Measurements from ENCODE around the gene ARHGAP11A.

Gene ARHGAP11A

GRCh38 chr15:32669896-32670611 is 54.8 kb downstream of the ARHGAP11A start:
- Histone ChIP-seq H3K4me3 (ENCODE audit: insufficient read depth, low read depth, low read length) (no peak overlapping the region), H3K36me3 (ENCODE audit: control insufficient read depth, insufficient read depth, low read length) (no peaks in the 10 kb centered on the region), H3K9me3 (ENCODE audit: control insufficient read depth, low read length) (no peaks in the 10 kb centered on the region), H3K27me3 (ENCODE audit: control insufficient read depth, insufficient read depth, low read length, poor library complexity, severe bottlenecking) (no peaks in the 10 kb centered on the region), H3K27ac (ENCODE audit: insufficient read depth, low read depth, low read length, poor library complexity, severe bottlenecking) (no peak overlapping the region), H3K4me1 (ENCODE audit: control insufficient read depth, insufficient read depth, low read length) (peaks cover 7% of the 10 kb centered on the region)
- WGBS, 2 experiments, result 62 to 72% methylated on average over 5 of the region's 5 CpGs

GRCh38 chr15:32670623-32671022 is 55.3 kb downstream of the ARHGAP11A start:
- H3K27ac ChIP-seq (ENCODE audit: insufficient read depth, low read depth, low read length, poor library complexity, severe bottlenecking), result no peak overlapping the region
- H3K27me3 ChIP-seq (ENCODE audit: control insufficient read depth, insufficient read depth, low read length, poor library complexity, severe bottlenecking), result no peaks in the 10 kb centered on the region
- H3K4me3 ChIP-seq (ENCODE audit: insufficient read depth, low read depth, low read length), result no peak overlapping the region
- 93 to 98% methylated on average over 3 of the region's 3 CpGs for WGBS, 2 experiments
- H3K4me1 ChIP-seq (ENCODE audit: control insufficient read depth, insufficient read depth, low read length), result peaks cover 7% of the 10 kb centered on the region
- no peaks in the 10 kb centered on the region for H3K9me3 ChIP-seq (ENCODE audit: control insufficient read depth, low read length)
- H3K36me3 ChIP-seq (ENCODE audit: control insufficient read depth, insufficient read depth, low read length), result no peaks in the 10 kb centered on the region

DNA sequence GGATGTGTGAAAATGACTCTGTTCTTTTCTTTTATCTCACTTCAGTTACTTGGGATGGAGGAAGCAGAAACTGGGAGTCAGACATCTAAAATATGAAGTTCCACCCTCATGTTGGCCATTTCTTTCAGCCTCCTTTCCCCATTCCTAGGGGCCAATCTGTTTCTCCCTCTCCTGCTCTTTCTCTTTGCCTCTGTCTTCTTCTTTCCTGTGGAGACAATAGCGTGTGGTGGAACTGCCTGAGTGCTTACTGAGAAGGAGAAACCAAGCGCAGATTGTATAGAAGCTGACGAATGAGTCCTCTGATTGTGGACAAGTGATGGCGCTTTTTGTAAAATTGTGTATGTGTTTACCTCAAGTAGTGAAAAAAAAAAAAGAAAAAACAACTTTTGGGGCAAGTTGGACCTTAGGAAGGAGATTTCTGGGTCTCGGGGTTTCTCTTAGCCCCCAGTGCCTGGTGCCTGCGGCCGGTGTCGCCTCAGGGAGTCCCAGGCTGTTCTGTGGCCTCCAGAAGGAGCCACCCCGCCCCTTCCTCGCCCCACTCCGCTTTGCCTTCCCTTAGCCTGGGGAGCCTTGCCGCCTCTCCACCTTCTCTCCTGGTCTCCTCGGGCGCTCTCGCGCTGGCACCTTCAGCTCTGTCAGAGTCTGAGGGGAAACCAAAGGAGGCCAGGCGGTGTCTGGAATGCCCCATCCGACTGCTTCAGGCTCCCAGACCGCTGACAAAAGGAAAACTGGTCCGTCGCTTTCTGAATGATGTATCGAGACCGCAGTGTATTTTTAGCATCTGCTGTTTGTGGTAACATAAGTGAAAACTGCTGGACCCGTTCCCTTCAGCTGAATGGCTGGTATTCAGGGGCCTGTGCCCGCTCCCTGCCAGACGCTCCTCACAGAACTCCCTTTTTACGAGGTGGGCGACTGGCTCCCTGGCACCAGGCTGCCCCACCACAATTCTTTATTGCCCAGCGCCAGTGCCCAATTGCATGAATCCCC is 56.3 kb downstream of the ARHGAP11A start:
- Histone ChIP-seq H3K27ac (ENCODE audit: insufficient read depth, low read depth, low read length, poor library complexity, severe bottlenecking) (no peak overlapping the region), H3K4me1 (ENCODE audit: control insufficient read depth, insufficient read depth, low read length) (peaks cover 7% of the 10 kb centered on the region), H3K27me3 (ENCODE audit: control insufficient read depth, insufficient read depth, low read length, poor library complexity, severe bottlenecking) (no peaks in the 10 kb centered on the region), H3K36me3 (ENCODE audit: control insufficient read depth, insufficient read depth, low read length) (no peaks in the 10 kb centered on the region), H3K9me3 (ENCODE audit: control insufficient read depth, low read length) (no peaks in the 10 kb centered on the region), H3K4me3 (ENCODE audit: insufficient read depth, low read depth, low read length) (no peak overlapping the region)
- WGBS, 2 experiments, result 94 to 95% methylated on average over 29 of the region's 29 CpGs

GRCh38 chr15:32674681-32675080 is 59.4 kb downstream of the ARHGAP11A start:
- no peak overlapping the region for H3K4me3 ChIP-seq (ENCODE audit: insufficient read depth, low read depth, low read length)
- no peaks in the 10 kb centered on the region for H3K9me3 ChIP-seq (ENCODE audit: control insufficient read depth, low read length)
- 96 to 97% methylated on average over 2 of the region's 2 CpGs for WGBS, 2 experiments
- no peaks in the 10 kb centered on the region for H3K36me3 ChIP-seq (ENCODE audit: control insufficient read depth, insufficient read depth, low read length)
- H3K4me1 ChIP-seq (ENCODE audit: control insufficient read depth, insufficient read depth, low read length), result peaks cover 7% of the 10 kb centered on the region
- H3K27me3 ChIP-seq (ENCODE audit: control insufficient read depth, insufficient read depth, low read length, poor library complexity, severe bottlenecking), result no peaks in the 10 kb centered on the region
- no peak overlapping the region for H3K27ac ChIP-seq (ENCODE audit: insufficient read depth, low read depth, low read length, poor library complexity, severe bottlenecking)

- 45 to 51% methylated on average over 6 of the region's 6 CpGs for WGBS, 2 experiments
- H3K27me3 ChIP-seq (ENCODE audit: control insufficient read depth, insufficient read depth, low read length, poor library complexity, severe bottlenecking), result no peaks in the 10 kb centered on the region
- H3K36me3 ChIP-seq (ENCODE audit: control insufficient read depth, insufficient read depth, low read length), result no peaks in the 10 kb centered on the region
- H3K4me3 ChIP-seq (ENCODE audit: insufficient read depth, low read depth, low read length), result no peak overlapping the region
- no peak overlapping the region for H3K27ac ChIP-seq (ENCODE audit: insufficient read depth, low read depth, low read length, poor library complexity, severe bottlenecking)
- H3K4me1 ChIP-seq (ENCODE audit: control insufficient read depth, insufficient read depth, low read length), result peaks cover under 1% of the 10 kb centered on the region
- H3K9me3 ChIP-seq (ENCODE audit: control insufficient read depth, low read length), result no peaks in the 10 kb centered on the region
Observed at GRCh38 chr15:32675466-32675865, 60.2 kb downstream of the ARHGAP11A start.

GRCh38 chr15:32676169-32676568 is 60.9 kb downstream of the ARHGAP11A start:
- no peaks in the 10 kb centered on the region for H3K4me1 ChIP-seq (ENCODE audit: control insufficient read depth, insufficient read depth, low read length)
- H3K27ac ChIP-seq (ENCODE audit: insufficient read depth, low read depth, low read length, poor library complexity, severe bottlenecking), result no peak overlapping the region
- no peak overlapping the region for H3K4me3 ChIP-seq (ENCODE audit: insufficient read depth, low read depth, low read length)
- no peaks in the 10 kb centered on the region for H3K36me3 ChIP-seq (ENCODE audit: control insufficient read depth, insufficient read depth, low read length)
- H3K27me3 ChIP-seq (ENCODE audit: control insufficient read depth, insufficient read depth, low read length, poor library complexity, severe bottlenecking), result no peaks in the 10 kb centered on the region
- H3K9me3 ChIP-seq (ENCODE audit: control insufficient read depth, low read length), result no peaks in the 10 kb centered on the region
- 93 to 96% methylated on average over 2 of the region's 2 CpGs for WGBS, 2 experiments

DNA sequence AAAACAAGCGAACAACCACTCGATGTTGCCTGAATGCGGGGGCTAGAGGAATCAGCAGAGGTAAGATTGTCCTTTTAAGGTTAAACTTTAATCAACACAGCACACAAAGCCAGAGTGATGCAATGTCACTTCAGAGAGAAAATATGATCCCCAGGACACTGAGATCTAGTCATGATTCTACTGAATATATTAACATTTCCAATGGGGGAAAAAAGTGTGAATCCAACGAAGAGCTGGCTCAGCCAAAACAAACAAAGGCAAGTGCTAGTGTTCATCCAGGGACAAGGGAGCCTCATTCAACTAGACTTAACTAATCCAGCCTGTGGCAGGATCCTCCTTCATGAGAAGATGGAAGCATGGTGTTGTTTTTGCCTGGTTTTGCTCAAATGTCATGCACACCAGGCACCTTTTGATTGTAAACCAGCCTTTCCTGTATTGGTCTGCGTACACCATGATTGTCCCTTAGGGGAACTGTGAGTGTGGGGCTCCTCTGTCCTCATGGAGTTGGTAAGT is 62.0 kb downstream of the ARHGAP11A start:
- no peaks in the 10 kb centered on the region for H3K36me3 ChIP-seq (ENCODE audit: control insufficient read depth, insufficient read depth, low read length)
- no peak overlapping the region for H3K4me3 ChIP-seq (ENCODE audit: insufficient read depth, low read depth, low read length)
- no peaks in the 10 kb centered on the region for H3K27me3 ChIP-seq (ENCODE audit: control insufficient read depth, insufficient read depth, low read length, poor library complexity, severe bottlenecking)
- H3K27ac ChIP-seq (ENCODE audit: insufficient read depth, low read depth, low read length, poor library complexity, severe bottlenecking), result no peak overlapping the region
- H3K9me3 ChIP-seq (ENCODE audit: control insufficient read depth, low read length), result no peaks in the 10 kb centered on the region
- no peaks in the 10 kb centered on the region for H3K4me1 ChIP-seq (ENCODE audit: control insufficient read depth, insufficient read depth, low read length)
- WGBS, 2 experiments, result 82 to 93% methylated on average over 4 to 5 of the region's 5 CpGs

DNA sequence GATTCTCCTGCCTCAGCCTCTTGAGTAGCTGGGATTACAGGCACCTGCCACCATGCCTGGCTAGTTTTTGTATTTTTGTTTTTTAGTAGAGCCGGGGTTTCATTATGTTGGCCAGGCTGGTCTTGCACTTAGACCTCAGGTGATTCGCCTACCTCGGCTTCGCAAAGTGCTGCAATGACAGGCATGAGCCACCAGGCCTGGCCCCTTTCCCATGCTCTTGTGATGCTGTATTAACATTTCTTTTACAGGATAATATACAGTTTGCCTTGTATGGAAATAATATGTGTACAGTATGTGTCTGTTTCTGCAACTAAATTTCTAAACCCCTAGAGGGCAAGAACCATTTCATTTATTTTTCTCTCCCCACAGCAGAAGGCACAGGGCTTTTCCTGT is 64.0 kb downstream of the ARHGAP11A start:
- 81 to 94% methylated on average over 4 of the region's 4 CpGs for WGBS, 2 experiments
- Histone ChIP-seq H3K4me3 (ENCODE audit: insufficient read depth, low read depth, low read length) (no peak overlapping the region), H3K27ac (ENCODE audit: insufficient read depth, low read depth, low read length, poor library complexity, severe bottlenecking) (no peak overlapping the region), H3K4me1 (ENCODE audit: control insufficient read depth, insufficient read depth, low read length) (no peaks in the 10 kb centered on the region), H3K9me3 (ENCODE audit: control insufficient read depth, low read length) (no peaks in the 10 kb centered on the region), H3K36me3 (ENCODE audit: control insufficient read depth, insufficient read depth, low read length) (no peaks in the 10 kb centered on the region), H3K27me3 (ENCODE audit: control insufficient read depth, insufficient read depth, low read length, poor library complexity, severe bottlenecking) (no peaks in the 10 kb centered on the region)

DNA sequence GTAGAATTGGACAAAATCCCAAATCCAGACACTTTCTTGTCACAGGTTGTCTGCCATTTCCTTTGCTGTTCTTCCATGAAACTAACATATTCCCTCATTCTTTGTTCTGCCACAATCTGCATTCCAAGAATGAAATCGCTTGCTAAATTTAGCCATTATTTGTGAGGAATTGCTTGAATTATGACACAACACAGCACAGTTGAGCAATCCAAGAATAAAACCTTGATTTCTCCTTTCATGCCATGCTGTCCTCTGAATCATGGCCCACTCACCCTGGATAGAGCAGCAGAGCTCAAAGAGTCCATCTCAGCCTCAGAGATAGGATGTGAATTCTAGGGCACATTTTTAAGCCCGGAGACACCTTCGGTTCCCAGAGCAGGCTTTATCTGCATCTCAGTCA is 67.3 kb downstream of the ARHGAP11A start:
- Histone ChIP-seq H3K27me3 (ENCODE audit: control insufficient read depth, insufficient read depth, low read length, poor library complexity, severe bottlenecking) (no peaks in the 10 kb centered on the region), H3K9me3 (ENCODE audit: control insufficient read depth, low read length) (no peaks in the 10 kb centered on the region), H3K4me1 (ENCODE audit: control insufficient read depth, insufficient read depth, low read length) (no peaks in the 10 kb centered on the region)

DNA sequence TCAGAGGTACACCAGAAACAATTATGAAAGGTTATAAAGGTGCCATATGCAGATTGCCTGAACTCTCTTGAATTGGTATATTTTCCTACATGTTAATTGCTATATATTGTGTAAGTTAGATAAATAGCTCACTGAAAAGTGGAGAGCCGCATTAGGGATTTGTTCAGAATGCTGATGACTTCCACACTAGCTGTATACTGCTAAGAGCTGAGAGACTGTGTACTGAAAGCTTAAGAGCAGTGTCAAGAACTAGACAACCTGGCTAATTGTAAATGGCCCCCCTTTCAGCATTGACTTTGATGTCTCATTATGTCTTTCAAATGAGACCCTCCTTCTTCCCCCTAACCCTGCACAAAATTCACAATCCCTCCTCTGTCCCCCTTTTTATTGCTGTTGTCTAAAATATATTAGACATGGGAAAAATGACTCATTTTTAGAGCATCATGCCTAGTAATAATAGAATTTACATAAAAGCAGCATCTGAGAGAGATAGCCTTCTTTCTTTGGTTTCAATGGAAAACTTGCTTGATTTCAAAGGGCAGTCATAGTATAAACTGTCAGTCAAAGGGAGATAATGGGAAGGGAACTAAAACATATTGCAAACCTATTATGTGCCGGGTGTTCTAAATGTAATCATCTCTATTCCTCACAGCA is 67.8 kb downstream of the ARHGAP11A start:
- Histone ChIP-seq H3K9me3 (ENCODE audit: control insufficient read depth, low read length) (no peaks in the 10 kb centered on the region), H3K4me1 (ENCODE audit: control insufficient read depth, insufficient read depth, low read length) (no peaks in the 10 kb centered on the region), H3K4me3 (ENCODE audit: insufficient read depth, low read depth, low read length) (no peak overlapping the region), H3K27me3 (ENCODE audit: control insufficient read depth, insufficient read depth, low read length, poor library complexity, severe bottlenecking) (no peaks in the 10 kb centered on the region), H3K27ac (ENCODE audit: insufficient read depth, low read depth, low read length, poor library complexity, severe bottlenecking) (no peak overlapping the region), H3K36me3 (ENCODE audit: control insufficient read depth, insufficient read depth, low read length) (no peaks in the 10 kb centered on the region)
- WGBS, 2 experiments, result 94 to 97% methylated on average over 2 of the region's 2 CpGs

More for the DNA sequence above, 67.3 kb downstream of the ARHGAP11A start:
- Histone ChIP-seq H3K36me3 (ENCODE audit: control insufficient read depth, insufficient read depth, low read length) (no peaks in the 10 kb centered on the region), H3K27ac (ENCODE audit: insufficient read depth, low read depth, low read length, poor library complexity, severe bottlenecking) (no peak overlapping the region), H3K4me3 (ENCODE audit: insufficient read depth, low read depth, low read length) (no peak overlapping the region)
- WGBS, 2 experiments, result 93 to 99% methylated on average over 3 of the region's 3 CpGs

All from ectodermal cell (in vitro differentiated cells).